Stimulated activated CD8-positive, alpha-beta memory T cell treated with anti-CD3 and anti-CD28 coated beads, Interleukin-4, amount 100 ng/mL, for 24 hours (primary cell): ENCODE data around the gene KRTAP9-4.
"Not testable (repeated sequence)": the region's sequence is repeated elsewhere in the genome, so short reads cannot be mapped to it uniquely, and the experiment has no call there.

Experiments used
- DNase-seq: peaks from one replicate; pipeline ENCODE4 v3.0.0-alpha.2; 2020; ENCODE audit warnings: low read depth

The KRTAP9-4 gene

GRCh38 chr17:41265078-41265477 is 15.6 kb downstream of the KRTAP9-4 start, which contains the start of gene KRTAP9-6:
KRTAP9-6 (plus strand) TSS chr17:41265378; CDS start chr17:41265378, 0 bp downstream.
- no peak for DNase-seq

- DNase-seq: no peak
Observed at GRCh38 chr17:41267711-41268110, 18.2 kb downstream of the KRTAP9-4 start.

GRCh38 chr17:41271323-41271722 is 21.8 kb downstream of the KRTAP9-4 start:
- DNase-seq: not testable (repeated sequence)

- no peak for DNase-seq
Observed at GRCh38 chr17:41271858-41272257, 22.4 kb downstream of the KRTAP9-4 start.

GRCh38 chr17:41275648-41276190 is 26.2 kb downstream of the KRTAP9-4 start, which contains the start of gene KRTAP9-7:
KRTAP9-7 (plus strand) TSS chr17:41275698; CDS start chr17:41275698, 0 bp downstream.
- DNase-seq: not testable (repeated sequence)

- DNase-seq: no peak
Observed at GRCh38 chr17:41278176-41278955, 28.9 kb downstream of the KRTAP9-4 start.

- DNase-seq: no peak
Observed at GRCh38 chr17:41284043-41284442, 34.6 kb downstream of the KRTAP9-4 start.

GRCh38 chr17:41284546-41284945 is 35.1 kb downstream of the KRTAP9-4 start:
- DNase-seq: no peak

GRCh38 chr17:41287050-41287449 is 37.6 kb downstream of the KRTAP9-4 start:
- no peak for DNase-seq

- DNase-seq: no peak
Observed at GRCh38 chr17:41294016-41294415, 44.5 kb downstream of the KRTAP9-4 start.

- no peak for DNase-seq
Observed at GRCh38 chr17:41296846-41297245, 47.4 kb downstream of the KRTAP9-4 start.

- no peak for DNase-seq
Observed at GRCh38 chr17:41298458-41299135, 49.1 kb downstream of the KRTAP9-4 start.
